BE2C (cell line): ENCODE measurements around the gene LDB2.

Experiments used
- DNase-seq: peaks from one replicate; pipeline ENCODE4 v3.0.0-alpha.2; 2020
- H3K27me3 ChIP-seq: fragments of 250-450 bp; sonication (Bioruptor Pico); 2 replicates; pipeline ENCODE4 v1.5.1; 2020; ENCODE audit warnings: mild to moderate bottlenecking
- H3K36me3 ChIP-seq: fragments of 250-450 bp; sonication (Bioruptor Pico); 2 replicates; pipeline ENCODE4 v1.5.1; 2020; ENCODE audit warnings: mild to moderate bottlenecking
- H3K4me1 ChIP-seq: fragments of 250-450 bp; sonication (Bioruptor Pico); 2 replicates; pipeline ENCODE4 v1.5.1; 2020
- H3K4me3 ChIP-seq: 2 replicates; pipeline ENCODE4 v1.5.1; 2011; ENCODE audit warnings: low read depth, low read length
- H3K9me3 ChIP-seq: fragments of 250-450 bp; sonication (Bioruptor Pico); 2 replicates; pipeline ENCODE4 v1.5.1; 2020
- TF ChIP-seq, protein P1 (sequence below): IDR thresholded peaks from 2 replicates; pipeline ENCODE4 v1.5.1; 2012; ENCODE audit warnings: mild to moderate bottlenecking, low read depth, low read length

Gene LDB2

DNA sequence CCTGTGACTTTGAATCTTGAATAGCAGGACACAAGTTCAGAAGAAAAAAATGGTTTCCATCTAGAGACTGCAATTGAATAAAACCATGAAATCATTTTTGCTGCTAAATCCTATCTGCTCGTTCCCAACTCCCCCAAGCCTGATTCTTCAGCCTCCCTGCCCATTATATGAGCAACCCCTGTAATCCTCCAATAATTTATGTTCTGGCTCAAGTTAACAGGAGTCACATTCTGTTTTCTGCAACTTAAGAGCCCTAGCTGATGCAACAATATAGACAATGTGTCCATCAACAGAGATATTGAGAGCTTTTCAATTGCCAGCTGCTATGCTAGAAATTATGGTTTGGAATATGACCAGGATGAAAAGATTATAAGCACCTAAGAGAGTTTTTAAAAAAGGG is 84.1 kb downstream of the LDB2 start:
- no peak overlapping the region for H3K4me3 ChIP-seq
- peaks cover 9% of the 10 kb centered on the region; the same call in 1 of the 2 replicates for H3K4me1 ChIP-seq
- H3K9me3 ChIP-seq, result no peaks in the 10 kb centered on the region
- no peak for DNase-seq
- TF ChIP-seq, protein P1, sequence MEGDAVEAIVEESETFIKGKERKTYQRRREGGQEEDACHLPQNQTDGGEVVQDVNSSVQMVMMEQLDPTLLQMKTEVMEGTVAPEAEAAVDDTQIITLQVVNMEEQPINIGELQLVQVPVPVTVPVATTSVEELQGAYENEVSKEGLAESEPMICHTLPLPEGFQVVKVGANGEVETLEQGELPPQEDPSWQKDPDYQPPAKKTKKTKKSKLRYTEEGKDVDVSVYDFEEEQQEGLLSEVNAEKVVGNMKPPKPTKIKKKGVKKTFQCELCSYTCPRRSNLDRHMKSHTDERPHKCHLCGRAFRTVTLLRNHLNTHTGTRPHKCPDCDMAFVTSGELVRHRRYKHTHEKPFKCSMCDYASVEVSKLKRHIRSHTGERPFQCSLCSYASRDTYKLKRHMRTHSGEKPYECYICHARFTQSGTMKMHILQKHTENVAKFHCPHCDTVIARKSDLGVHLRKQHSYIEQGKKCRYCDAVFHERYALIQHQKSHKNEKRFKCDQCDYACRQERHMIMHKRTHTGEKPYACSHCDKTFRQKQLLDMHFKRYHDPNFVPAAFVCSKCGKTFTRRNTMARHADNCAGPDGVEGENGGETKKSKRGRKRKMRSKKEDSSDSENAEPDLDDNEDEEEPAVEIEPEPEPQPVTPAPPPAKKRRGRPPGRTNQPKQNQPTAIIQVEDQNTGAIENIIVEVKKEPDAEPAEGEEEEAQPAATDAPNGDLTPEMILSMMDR, result no peak
- no peaks in the 10 kb centered on the region for H3K36me3 ChIP-seq
- H3K27me3 ChIP-seq, result no peaks in the 10 kb centered on the region

- H3K4me3 ChIP-seq, result no peak overlapping the region
- TF ChIP-seq, protein P1, result no peak
- no peaks in the 10 kb centered on the region for H3K36me3 ChIP-seq
- H3K9me3 ChIP-seq, result no peaks in the 10 kb centered on the region
- H3K27me3 ChIP-seq, result no peaks in the 10 kb centered on the region
- peaks cover 4% of the 10 kb centered on the region; the same call in 1 of the 2 replicates for H3K4me1 ChIP-seq
- no peak for DNase-seq
Observed at GRCh38 chr4:16812041-16812440, 86.4 kb downstream of the LDB2 start.

GRCh38 chr4:16809943-16810342 is 88.5 kb downstream of the LDB2 start:
- Histone ChIP-seq H3K4me1 (peaks cover 4% of the 10 kb centered on the region; the same call in 1 of the 2 replicates), H3K36me3 (no peaks in the 10 kb centered on the region), H3K27me3 (no peaks in the 10 kb centered on the region), H3K4me3 (no peak overlapping the region), H3K9me3 (no peaks in the 10 kb centered on the region)
- no peak for DNase-seq
- TF ChIP-seq, protein P1, result no peak

DNA sequence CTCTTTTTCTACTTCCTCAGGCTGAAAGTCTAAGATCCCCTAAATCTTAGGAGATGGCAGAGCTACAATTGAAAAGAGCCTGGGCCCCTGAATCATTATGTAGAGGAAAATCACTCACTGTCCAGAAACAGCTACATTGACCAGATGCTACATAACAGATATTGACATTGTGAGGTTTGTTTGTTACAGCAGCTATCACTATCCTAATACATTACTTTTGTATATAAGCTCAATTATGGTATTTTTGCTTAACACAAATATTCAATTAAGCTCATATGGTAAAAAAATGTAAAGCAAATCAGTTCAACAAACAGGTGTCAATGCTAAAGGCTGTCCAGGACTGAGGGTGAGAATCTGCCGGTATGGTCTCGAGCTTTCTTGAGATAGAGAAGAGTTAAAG is 89.4 kb downstream of the LDB2 start:
- TF ChIP-seq, protein P1, result no peak
- H3K27me3 ChIP-seq, result no peaks in the 10 kb centered on the region
- H3K9me3 ChIP-seq, result no peaks in the 10 kb centered on the region
- H3K4me1 ChIP-seq, result peaks cover 4% of the 10 kb centered on the region; the same call in 1 of the 2 replicates
- DNase-seq, result no peak
- H3K36me3 ChIP-seq, result no peaks in the 10 kb centered on the region
- H3K4me3 ChIP-seq, result no peak overlapping the region

DNA sequence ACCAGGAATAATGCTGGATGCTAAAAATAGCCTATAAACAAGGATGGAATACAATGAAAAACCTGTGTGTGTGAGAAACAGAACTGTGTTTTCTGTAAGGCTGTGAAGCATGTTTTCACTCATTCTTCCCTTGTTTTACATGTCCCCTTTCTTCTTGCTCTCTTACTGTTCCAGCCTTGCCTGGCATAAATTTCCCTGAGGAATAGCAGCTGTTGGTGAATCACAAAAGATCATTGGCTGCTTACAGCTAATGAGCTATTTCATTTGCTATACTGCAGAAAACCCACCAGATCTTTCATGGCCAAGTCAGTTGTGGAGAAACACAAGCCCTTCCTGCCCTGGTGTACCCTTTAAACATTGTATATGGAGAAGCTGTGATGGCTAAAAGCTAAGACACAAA is 91.1 kb downstream of the LDB2 start:
- H3K4me1 ChIP-seq, result peaks cover 4% of the 10 kb centered on the region; the same call in 1 of the 2 replicates
- no peak overlapping the region for H3K4me3 ChIP-seq
- no peaks in the 10 kb centered on the region for H3K9me3 ChIP-seq
- no peaks in the 10 kb centered on the region for H3K27me3 ChIP-seq
- DNase-seq, result no peak
- H3K36me3 ChIP-seq, result no peaks in the 10 kb centered on the region
- TF ChIP-seq, protein P1, result no peak

GRCh38 chr4:16804581-16804980 is 93.9 kb downstream of the LDB2 start:
- Histone ChIP-seq H3K4me3 (no peak overlapping the region), H3K27me3 (no peaks in the 10 kb centered on the region), H3K9me3 (no peaks in the 10 kb centered on the region), H3K4me1 (no peaks in the 10 kb centered on the region), H3K36me3 (no peaks in the 10 kb centered on the region)
- TF ChIP-seq, protein P1, result no peak
- DNase-seq, result no peak
